Left renal cortex interstitium (tissue), 4 donors: ENCODE measurements around the gene DAZAP1. TPM values are rescaled to one million over a fixed set of nuclear protein-coding genes. Genes with fewer than 3 reads are reported as not detected.
"Not testable (repeated sequence)": the region's sequence is repeated elsewhere in the genome, so short reads cannot be mapped to it uniquely, and the experiment has no call there.

ENCODE experiments used
- DNase-seq, 4 donors: peaks; one replicate each; pipeline ENCODE4 v3.0.0-alpha.2; 2013; ENCODE audit warnings: low read depth in 4 of 4, low spot score in 2 of 4, missing footprints in 1 of 4
- polyA plus RNA-seq, 4 donors: library from polyadenylated mRNA; unstranded; fragments of 120-200 nt; gene quantifications; one replicate each; pipeline ENCODE4 v1.2.1, GENCODE V29; 2013; ENCODE audit not compliant: insufficient read length in 4 of 4

DAZAP1 gene
- polyA plus RNA-seq, 4 donors = 67.1 to 110 (median 95.0) TPM

- DNase-seq = no peak
These were observed 2.0 kb downstream of the DAZAP1 start for GRCh38 chr19:1409204-1410005.

- no peak for DNase-seq
These were observed 2.9 kb downstream of the DAZAP1 start for GRCh38 chr19:1410136-1410786.

GRCh38 chr19:1410789-1411188 is 3.4 kb downstream of the DAZAP1 start:
- DNase-seq = no peak

GRCh38 chr19:1411255-1412191 is 4.1 kb downstream of the DAZAP1 start:
- no peak for DNase-seq

GRCh38 chr19:1412323-1412923 is 5.0 kb downstream of the DAZAP1 start:
- DNase-seq = no peak

- DNase-seq = no peak
These were observed 5.8 kb downstream of the DAZAP1 start for GRCh38 chr19:1412995-1413800.

- no peak for DNase-seq
These were observed 8.8 kb downstream of the DAZAP1 start for GRCh38 chr19:1416014-1416841.

- DNase-seq = no peak
These were observed 9.8 kb downstream of the DAZAP1 start for GRCh38 chr19:1417145-1417544.

GRCh38 chr19:1417681-1418495 is 10.5 kb downstream of the DAZAP1 start:
- no peak for DNase-seq

- DNase-seq = no peak
These were observed 11.1 kb downstream of the DAZAP1 start for GRCh38 chr19:1418496-1418775.

- DNase-seq = no peak
These were observed 11.8 kb downstream of the DAZAP1 start for GRCh38 chr19:1418951-1419738.

GRCh38 chr19:1420085-1420484 is 12.7 kb downstream of the DAZAP1 start:
- DNase-seq = not testable (repeated sequence)

- DNase-seq = no peak
These were observed 13.2 kb downstream of the DAZAP1 start for GRCh38 chr19:1420590-1420989.

GRCh38 chr19:1421218-1421957 is 14.0 kb downstream of the DAZAP1 start:
- DNase-seq = no peak

GRCh38 chr19:1421958-1422305 is 14.5 kb downstream of the DAZAP1 start:
- DNase-seq = no peak

- DNase-seq = no peak
These were observed 15.0 kb downstream of the DAZAP1 start for GRCh38 chr19:1422360-1422759.

- no peak for DNase-seq
These were observed 15.6 kb downstream of the DAZAP1 start for GRCh38 chr19:1422943-1423342.
